ENCODE measurements around the gene P2RX6.
A peak's percentile ranks its signal among the peaks of the same experiment; 100 is the strongest.

Gene P2RX6

DNA sequence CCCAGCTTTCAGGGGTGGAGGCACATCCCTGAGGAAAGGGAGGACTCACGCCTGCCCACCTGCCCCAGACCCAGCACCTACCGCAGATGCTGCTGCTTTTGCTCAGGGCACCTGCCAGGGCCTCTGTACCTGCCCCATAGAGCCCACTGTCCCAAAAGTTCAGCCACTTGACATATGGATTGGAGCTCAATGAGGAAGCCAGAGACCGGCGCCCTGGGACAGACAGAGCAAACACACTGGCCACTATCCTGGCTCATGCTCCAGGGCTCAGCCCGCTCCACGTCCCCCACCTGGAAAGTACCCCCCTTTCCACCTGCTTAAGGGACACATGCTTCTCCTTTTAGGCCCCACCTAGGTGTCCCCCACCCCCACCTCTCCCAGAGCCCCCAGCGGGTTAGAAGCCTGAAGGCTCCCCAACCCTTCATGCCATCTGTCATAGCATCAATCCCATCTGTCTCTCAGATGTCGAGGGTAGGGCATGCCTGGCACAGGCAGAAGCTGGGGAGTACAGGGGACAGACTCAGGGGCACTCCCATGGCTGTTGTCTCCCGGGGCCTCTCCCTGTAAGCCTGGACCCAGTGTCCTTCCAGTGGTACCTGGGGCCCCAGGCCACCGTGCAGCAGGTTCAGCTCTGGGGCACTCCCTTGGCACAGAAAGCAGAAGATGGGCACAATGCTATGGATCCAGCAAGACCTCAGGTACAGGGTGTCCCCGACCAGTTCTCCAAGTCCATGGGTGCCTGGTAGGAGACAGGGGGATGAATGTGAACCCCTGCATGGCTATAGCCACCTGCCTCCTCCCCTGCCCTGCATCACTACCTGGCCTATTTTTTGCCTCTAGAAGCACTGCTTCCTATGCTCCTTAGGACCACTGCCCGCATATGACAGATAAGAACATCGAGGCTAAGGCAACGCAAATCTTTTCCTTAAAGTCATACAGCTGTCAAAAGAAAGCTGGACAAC lies 2.2 kb upstream of the P2RX6 start:
- DNase-seq (ENCODE audit: low spot score), result no peak

DNA sequence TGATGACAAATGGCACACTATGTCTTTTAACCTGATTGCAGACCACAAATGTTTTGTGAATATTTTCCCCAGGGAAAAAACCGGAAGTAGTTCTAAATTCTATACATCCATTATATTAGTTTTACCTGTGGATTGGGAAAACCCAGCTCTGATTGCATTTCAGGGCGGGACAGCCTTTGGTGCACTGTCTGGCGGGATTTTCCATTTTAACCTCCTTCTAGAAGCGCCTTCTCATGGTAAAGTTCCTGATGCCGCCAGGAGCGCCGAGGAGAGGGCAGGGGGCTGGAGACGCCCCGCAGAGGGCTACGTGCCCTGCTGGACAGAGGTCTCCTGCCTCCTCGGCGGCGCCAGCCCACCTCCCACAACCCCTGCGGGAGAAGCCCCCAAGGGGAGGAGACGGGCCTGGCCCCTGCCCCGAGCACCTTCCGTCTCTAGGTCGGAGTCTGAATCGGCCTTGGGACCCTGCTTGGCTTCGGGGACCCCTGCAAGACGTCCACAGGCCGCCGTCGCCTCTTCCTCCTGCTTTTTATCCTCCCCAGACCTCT lies 1.2 kb upstream of the P2RX6 start:
- no peak for DNase-seq (ENCODE audit: low spot score)

GRCh38 chr22:21014202-21014725 lies 701 bp upstream of the P2RX6 start:
- DNase-seq (ENCODE audit: low spot score), result peak; percentile 90

- no peak for DNase-seq (ENCODE audit: low spot score)
Measured at GRCh38 chr22:21015466-21016006, 571 bp downstream of the P2RX6 start.

GRCh38 chr22:21016644-21017420 lies 1.9 kb downstream of the P2RX6 start:
- no peak for DNase-seq (ENCODE audit: low spot score)

- DNase-seq (ENCODE audit: low spot score), result no peak
Measured at GRCh38 chr22:21018314-21018713, 3.3 kb downstream of the P2RX6 start.

DNA sequence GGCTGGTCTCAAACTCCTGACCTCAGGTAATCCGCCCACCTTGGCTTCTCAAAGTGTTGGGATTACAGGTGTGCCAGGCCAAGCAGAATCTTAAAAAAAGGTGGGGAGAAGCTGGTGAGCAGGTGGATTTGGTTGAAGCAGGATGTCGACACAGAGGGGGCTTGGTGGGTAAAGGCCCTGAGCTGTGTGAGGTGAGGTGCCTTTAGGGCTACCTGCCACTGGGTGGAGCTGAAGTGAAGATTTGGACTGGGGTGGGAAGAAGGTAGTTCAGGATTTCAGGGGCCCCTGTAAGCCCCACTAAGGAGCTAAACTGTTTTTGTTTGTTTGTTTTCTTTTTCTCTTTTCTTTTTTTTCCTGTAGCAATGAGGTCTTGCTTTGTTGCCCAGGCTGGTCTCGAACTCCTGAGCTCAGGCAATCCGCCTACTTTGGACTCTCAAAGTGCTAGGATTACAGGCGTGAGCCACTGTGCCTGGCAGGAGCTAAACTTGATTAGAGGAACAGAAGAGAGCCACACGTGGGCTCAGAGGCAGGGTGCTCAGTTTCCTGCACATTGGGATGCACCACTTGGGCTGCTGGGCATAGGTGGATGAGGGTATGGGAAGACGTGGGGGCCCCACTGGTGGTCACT lies 6.0 kb downstream of the P2RX6 start:
- DNase-seq (ENCODE audit: low spot score), result no peak

DNA sequence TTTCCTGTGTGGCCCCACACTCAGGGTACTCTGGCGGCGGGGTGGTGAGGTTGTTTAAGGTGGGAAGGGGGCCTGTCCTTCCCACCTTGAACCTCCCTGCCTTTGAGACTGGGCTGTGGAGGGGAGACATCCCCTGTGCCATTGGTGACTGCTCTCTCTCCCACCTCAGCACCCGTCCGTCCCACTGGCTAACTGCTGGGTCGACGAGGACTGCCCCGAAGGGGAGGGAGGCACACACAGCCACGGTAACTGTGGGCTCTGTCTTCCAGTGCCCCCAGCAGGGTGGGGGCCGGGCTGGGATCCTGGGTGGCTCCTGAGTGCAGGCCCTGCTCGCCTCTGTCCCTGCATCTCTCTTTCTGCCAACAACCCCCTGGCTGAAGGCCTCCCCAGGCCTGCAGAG lies 7.5 kb downstream of the P2RX6 start:
- DNase-seq (ENCODE audit: low spot score), result no peak

GRCh38 chr22:21022955-21023614 lies 8.1 kb downstream of the P2RX6 start:
- DNase-seq (ENCODE audit: low spot score), result no peak

- no peak for DNase-seq (ENCODE audit: low spot score)
Measured at GRCh38 chr22:21025266-21025665, 10.3 kb downstream of the P2RX6 start.

- no peak for DNase-seq (ENCODE audit: low spot score)
Measured at GRCh38 chr22:21025763-21026755, 11.1 kb downstream of the P2RX6 start.

DNA sequence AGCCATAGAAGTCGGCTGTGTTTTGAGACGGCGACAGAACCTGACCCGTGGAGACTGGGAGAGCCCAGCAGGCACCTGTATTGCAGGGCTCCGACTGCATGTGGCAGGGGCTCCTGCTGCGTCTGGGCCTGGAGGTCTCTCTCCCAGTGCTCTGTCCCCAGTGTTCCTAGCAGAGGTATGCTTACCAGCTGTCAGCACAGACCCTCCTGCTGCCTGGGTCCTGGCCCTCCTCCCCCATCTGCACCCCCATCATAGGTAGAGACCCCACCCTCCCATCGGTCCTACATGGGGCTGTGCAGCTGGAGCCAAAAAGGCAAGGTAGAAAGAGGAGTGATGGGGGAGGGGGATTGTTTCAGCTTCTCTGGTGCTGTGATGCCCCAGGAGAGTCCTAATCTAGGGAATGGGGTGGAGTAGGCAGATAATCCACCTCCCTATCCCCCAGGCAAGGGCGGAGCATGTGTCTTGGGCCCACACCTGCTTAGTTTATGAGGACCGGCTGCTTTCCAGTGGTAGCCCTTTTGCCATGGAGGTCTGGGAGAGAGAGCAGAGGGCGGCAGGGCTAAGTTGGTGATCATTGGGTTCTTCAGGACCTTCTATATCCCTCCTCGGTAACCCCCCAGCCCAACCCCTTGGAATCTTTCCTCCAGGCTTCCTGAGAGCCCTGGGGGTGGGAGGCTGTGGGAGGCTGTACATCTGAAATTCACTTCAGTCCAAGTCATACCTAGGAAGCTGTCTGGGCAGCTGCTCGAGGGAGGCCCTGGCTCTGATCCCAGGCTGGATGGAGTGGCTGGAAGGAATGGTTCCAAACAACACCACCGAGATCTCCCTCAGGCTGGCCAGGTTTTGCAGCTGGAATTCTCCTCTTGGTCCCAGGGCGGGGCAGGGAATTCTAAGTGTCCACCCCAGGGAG lies 12.1 kb downstream of the P2RX6 start:
- DNase-seq (ENCODE audit: low spot score), result no peak

- DNase-seq (ENCODE audit: low spot score), result no peak
Measured at GRCh38 chr22:21028277-21029251, 13.6 kb downstream of the P2RX6 start.

- DNase-seq (ENCODE audit: low spot score), result no peak
Measured at GRCh38 chr22:21029486-21030025, 14.6 kb downstream of the P2RX6 start.

DNA sequence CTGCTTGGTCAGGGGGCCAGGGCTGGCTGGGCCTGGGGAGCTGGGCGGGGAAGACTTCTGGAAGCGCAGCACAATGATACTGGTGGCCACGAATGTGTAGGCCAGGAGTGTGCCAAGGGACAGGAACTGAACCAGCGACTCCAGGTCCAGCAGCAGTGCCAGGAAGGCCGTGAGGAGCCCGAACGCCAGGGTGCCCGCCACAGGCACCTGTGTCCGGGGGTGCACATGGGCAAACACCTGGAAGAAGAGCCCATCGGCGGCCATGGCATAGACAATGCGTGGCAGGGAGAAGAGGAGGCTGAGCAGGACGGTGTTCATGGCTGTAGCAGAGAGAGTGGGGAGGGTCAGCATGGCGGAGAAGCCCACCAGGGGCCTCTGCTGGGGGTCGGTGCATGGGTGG lies 15.1 kb downstream of the P2RX6 start:
- DNase-seq (ENCODE audit: low spot score), result no peak

DNA sequence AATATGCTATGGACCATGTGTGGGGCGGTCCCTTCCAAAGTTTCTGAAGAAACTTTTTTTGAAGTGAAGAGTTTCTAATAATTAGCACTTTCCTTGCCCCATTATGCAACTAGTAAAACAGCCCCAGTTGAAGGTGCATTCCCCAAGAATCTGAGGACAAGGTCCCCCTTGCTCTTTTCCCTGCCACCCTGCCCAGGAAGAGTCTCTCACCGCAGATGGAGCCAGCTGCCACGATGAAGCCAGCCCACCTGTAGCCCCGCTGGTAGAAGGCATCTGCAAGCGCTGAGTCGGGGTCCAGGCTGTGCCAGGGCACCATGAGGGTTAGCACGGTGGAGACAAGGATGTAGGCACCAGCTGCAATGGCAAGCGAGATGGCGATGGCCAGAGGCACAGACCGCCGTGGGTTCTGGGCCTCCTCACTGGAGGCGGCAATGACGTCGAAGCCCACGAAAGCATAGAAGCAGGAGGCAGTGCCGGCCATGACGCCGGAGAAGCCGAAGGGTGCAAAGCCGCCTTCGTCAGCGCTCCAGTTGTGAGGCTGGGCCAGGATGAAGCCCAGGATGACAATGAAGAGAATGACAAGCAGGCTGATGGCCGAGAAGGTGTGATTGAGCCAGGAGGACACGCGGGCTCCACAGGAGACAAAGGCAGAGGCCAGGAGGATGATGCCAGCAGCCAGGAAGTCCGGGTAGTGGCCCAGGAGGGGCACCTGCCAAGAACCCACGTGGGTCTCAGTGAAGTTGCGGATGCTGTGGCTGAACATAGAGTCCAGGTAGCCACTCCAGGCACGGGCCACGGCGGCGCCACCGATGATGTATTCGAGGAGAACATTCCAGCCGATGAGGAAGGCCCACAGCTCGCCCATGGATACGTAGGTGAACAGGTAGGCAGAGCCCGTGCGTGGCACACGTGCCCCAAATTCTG lies 15.9 kb downstream of the P2RX6 start:
- no peak for DNase-seq (ENCODE audit: low spot score)

All from CD4-positive, alpha-beta T cell treated with Interleukin-15 for 4 hours (primary cell).